Smooth muscle cell (in vitro differentiated cells): Measurements from ENCODE around the gene UGT1A6. TPM values are rescaled to one million over a fixed set of nuclear protein-coding genes. Genes with fewer than 3 reads are reported as not detected.

ENCODE experiments used
- DNase-seq: peaks from one replicate; lab custom pipeline; 2025; ENCODE audit not compliant: unreplicated experiment; lab: John Stamatoyannopoulos, UW
- H2AFZ ChIP-seq: fragments of 200-600 bp; sonication (generic); 2 replicates; pipeline ENCODE4 v1.6.0; 2016; ENCODE audit warnings: antibody characterized with exemption, low read depth, mild to moderate bottlenecking
- H3F3A ChIP-seq: fragments of 200-600 bp; sonication (generic); 2 replicates; pipeline ENCODE4 v1.6.0; 2017; ENCODE audit warnings: antibody characterized with exemption, low read depth
- H3K27ac ChIP-seq: fragments of 200-600 bp; sonication (generic); 2 replicates; pipeline ENCODE4 v1.5.1; 2016; ENCODE audit warnings: low read depth, mild to moderate bottlenecking
- H3K27me3 ChIP-seq: fragments of 200-600 bp; sonication (generic); 2 replicates; pipeline ENCODE4 v1.6.1; 2016; ENCODE audit warnings: low read depth, mild to moderate bottlenecking
- H3K36me3 ChIP-seq: fragments of 200-600 bp; sonication (generic); 2 replicates; pipeline ENCODE4 v1.5.1; 2016; ENCODE audit warnings: low read depth
- H3K4me1 ChIP-seq: fragments of 200-600 bp; sonication (generic); 2 replicates; pipeline ENCODE4 v1.5.1; 2016; ENCODE audit warnings: low read depth
- H3K4me2 ChIP-seq: fragments of 200-600 bp; sonication (generic); 2 replicates; pipeline ENCODE4 v1.6.0; 2016; ENCODE audit warnings: mild to moderate bottlenecking
- H3K4me3 ChIP-seq: fragments of 200-600 bp; sonication (generic); 2 replicates; pipeline ENCODE4 v1.5.1; 2016; ENCODE audit warnings: mild to moderate bottlenecking
- H3K79me2 ChIP-seq: fragments of 200-600 bp; sonication (generic); 2 replicates; pipeline ENCODE4 v1.6.0; 2016; ENCODE audit warnings: low read depth, mild to moderate bottlenecking
- H3K9ac ChIP-seq: fragments of 200-600 bp; sonication (generic); 2 replicates; pipeline ENCODE4 v1.6.0; 2016; ENCODE audit warnings: low read depth
- H3K9me3 ChIP-seq: fragments of 200-600 bp; sonication (generic); replicated peaks from 2 replicates; pipeline ENCODE4 v1.5.1; 2016; ENCODE audit warnings: low read depth
- H4K20me1 ChIP-seq: fragments of 200-600 bp; sonication (generic); 2 replicates; pipeline ENCODE4 v1.6.0; 2016; ENCODE audit warnings: low read depth
- CTCF ChIP-seq: fragments of 200-600 bp; sonication (generic); IDR thresholded peaks from 2 replicates; pipeline ENCODE4 v1.5.1; 2017; ENCODE audit warnings: borderline replicate concordance, mild to moderate bottlenecking, antibody characterized with exemption; ENCODE audit not compliant: insufficient read depth, poor library complexity, severe bottlenecking
- WGBS: methylation state at CpG from one replicate; pipeline ENCODE4 v1.1.7; 2016; ENCODE audit warnings: low lambda C conversion rate; 5-methylcytosine and 5-hydroxymethylcytosine counted together
- polyA plus RNA-seq: library from polyadenylated mRNA; unstranded; fragments of >200 nt; fragmentation: Nextera tagmentation; extraction: Ambion mirVana; gene quantifications from 2 replicates; pipeline ENCODE4 v1.2.1, GENCODE V29; 2016
- total RNA-seq: library from RNA; depleted of rRNA; stranded (reverse); fragments of >200 nt; gene quantifications from 2 replicates; pipeline ENCODE4 v1.2.3, GENCODE V29; 2014

UGT1A6 gene
- total and polyA plus RNA-seq, 2 experiments from 2014 or later, result 0.63 TPM; not detected in 1

GRCh38 chr2:233772153-233772552 lies 79.5 kb downstream of the UGT1A6 start:
- H3K9ac ChIP-seq, result no peak overlapping the region
- no peaks in the 10 kb centered on the region for H3K27me3 ChIP-seq
- H4K20me1 ChIP-seq, result no peaks in the 10 kb centered on the region
- H3K79me2 ChIP-seq, result no peaks in the 10 kb centered on the region
- H3K36me3 ChIP-seq, result no peaks in the 10 kb centered on the region
- DNase-seq, result no peak
- no peak overlapping the region for H3K27ac ChIP-seq
- no peaks in the 10 kb centered on the region for H3K9me3 ChIP-seq
- H2AFZ ChIP-seq, result no peak overlapping the region
- no peak overlapping the region for H3K4me2 ChIP-seq
- 91% methylated on average over 16 of the region's 16 CpGs for WGBS
- TF ChIP-seq CTCF, result no peak
- H3K4me3 ChIP-seq, result no peak overlapping the region
- H3K4me1 ChIP-seq, result no peaks in the 10 kb centered on the region
- no peaks in the 10 kb centered on the region for H3F3A ChIP-seq

GRCh38 chr2:233772583-233772982 lies 79.9 kb downstream of the UGT1A6 start:
- H2AFZ ChIP-seq, result no peak overlapping the region
- H3K4me1 ChIP-seq, result no peaks in the 10 kb centered on the region
- H3K27me3 ChIP-seq, result no peaks in the 10 kb centered on the region
- no peak overlapping the region for H3K9ac ChIP-seq
- H3K4me2 ChIP-seq, result no peak overlapping the region
- WGBS, result 79% methylated on average over 5 of the region's 5 CpGs
- H3K79me2 ChIP-seq, result no peaks in the 10 kb centered on the region
- H3K36me3 ChIP-seq, result no peaks in the 10 kb centered on the region
- no peaks in the 10 kb centered on the region for H3K9me3 ChIP-seq
- no peaks in the 10 kb centered on the region for H4K20me1 ChIP-seq
- H3K27ac ChIP-seq, result no peak overlapping the region
- TF ChIP-seq CTCF, result no peak
- H3K4me3 ChIP-seq, result no peak overlapping the region
- no peak for DNase-seq
- no peaks in the 10 kb centered on the region for H3F3A ChIP-seq

- Histone ChIP-seq H3F3A (no peaks in the 10 kb centered on the region), H4K20me1 (no peaks in the 10 kb centered on the region), H3K27me3 (no peaks in the 10 kb centered on the region), H3K9ac (no peak overlapping the region), H2AFZ (no peak overlapping the region), H3K4me2 (no peak overlapping the region), H3K27ac (no peak overlapping the region), H3K9me3 (no peaks in the 10 kb centered on the region), H3K79me2 (no peaks in the 10 kb centered on the region), H3K4me1 (no peaks in the 10 kb centered on the region), H3K4me3 (no peak overlapping the region), H3K36me3 (no peaks in the 10 kb centered on the region)
- TF ChIP-seq CTCF, result no peak
- 89% methylated on average over 5 of the region's 5 CpGs for WGBS
- no peak for DNase-seq
Observed at GRCh38 chr2:233773854-233774253, 81.2 kb downstream of the UGT1A6 start.

- H3K9me3 ChIP-seq, result no peaks in the 10 kb centered on the region
- no peaks in the 10 kb centered on the region for H3F3A ChIP-seq
- no peak for TF ChIP-seq CTCF
- DNase-seq, result no peak
- no peaks in the 10 kb centered on the region for H3K4me1 ChIP-seq
- H3K27me3 ChIP-seq, result no peaks in the 10 kb centered on the region
- H3K79me2 ChIP-seq, result no peaks in the 10 kb centered on the region
- no peak overlapping the region for H3K27ac ChIP-seq
- H3K4me3 ChIP-seq, result no peak overlapping the region
- no peak overlapping the region for H3K9ac ChIP-seq
- no peak overlapping the region for H2AFZ ChIP-seq
- 97% methylated on average over 6 of the region's 6 CpGs for WGBS
- H3K36me3 ChIP-seq, result no peaks in the 10 kb centered on the region
- no peaks in the 10 kb centered on the region for H4K20me1 ChIP-seq
- no peak overlapping the region for H3K4me2 ChIP-seq
Observed at GRCh38 chr2:233775414-233775813, 82.7 kb downstream of the UGT1A6 start.
